H1 (cell line): ENCODE data around the gene COL27A1. TPM values are rescaled to one million over a fixed set of nuclear protein-coding genes. Genes with fewer than 3 reads are reported as not detected.

Experiments
- ATF3 ChIP-seq: IDR thresholded peaks from 2 replicates; pipeline ENCODE4 v1.6.1; 2011; ENCODE audit warnings: low read depth, mild to moderate bottlenecking, low read length; ENCODE audit not compliant: insufficient read depth
- CTCF ChIP-seq, 3 experiments: IDR thresholded peaks; 1 replicate in 2 of 3; 2 replicates in 1 of 3; pipeline versions ENCODE4 v1.5.1 to v1.6.1; 2011; ENCODE audit warnings: low read length in 3 of 3, mild to moderate bottlenecking in 3 of 3, inconsistent platforms in 2 of 3, low read depth in 1 of 3, moderate library complexity in 1 of 3; ENCODE audit not compliant: insufficient read depth in 1 of 3; ENCODE audit errors: control extremely low read depth in 1 of 3
- MAX ChIP-seq: IDR thresholded peaks from 2 replicates; pipeline ENCODE4 v1.6.1; 2012; ENCODE audit warnings: inconsistent platforms
- RAD21 ChIP-seq, 2 experiments: IDR thresholded peaks in 1 of 2; conservative IDR thresholded peaks in 1 of 2; 2 replicates each; pipeline ENCODE4 v1.6.1; 2011; ENCODE audit warnings: low read depth in 2 of 2, low read length in 2 of 2, improper control_type of control experiment in 1 of 2, inconsistent platforms in 1 of 2, mild to moderate bottlenecking in 1 of 2, moderate library complexity in 1 of 2
- RBBP5 ChIP-seq: IDR thresholded peaks from 2 replicates; pipeline ENCODE4 v1.7.1; 2012; ENCODE audit warnings: low read depth, mild to moderate bottlenecking, inconsistent platforms, low read length, moderate library complexity, borderline replicate concordance
- SIN3A ChIP-seq, 2 experiments: IDR thresholded peaks in 1 of 2; conservative IDR thresholded peaks in 1 of 2; 2 replicates each; pipeline ENCODE4 v1.6.1; 2011 to 2012; ENCODE audit warnings: low read length in 2 of 2, improper control_type of control experiment in 1 of 2, low read depth in 1 of 2, mild to moderate bottlenecking in 1 of 2
- TBP ChIP-seq: IDR thresholded peaks from 2 replicates; pipeline ENCODE4 v1.6.1; 2011; ENCODE audit warnings: low read depth, low read length, improper control_type of control experiment
- YY1 ChIP-seq: IDR thresholded peaks from 2 replicates; pipeline ENCODE4 v1.6.1; 2011; ENCODE audit warnings: low read depth, mild to moderate bottlenecking, low read length
- polyA plus RNA-seq, 7 experiments: library from polyadenylated mRNA; depleted of rRNA in 3 of 7; stranded (reverse) in 5 of 7; unstranded in 2 of 7; fragments of >200 nt in 5 of 7; fragments of 200-250 nt in 2 of 7; gene quantifications; 1 replicate in 5 of 7; 2 replicates in 1 of 7; 4 replicates in 1 of 7; pipeline versions ENCODE4 v1.2.1 to v1.2.3, GENCODE V29; 2011 to 2013; ENCODE audit warnings: missing spikeins in 2 of 7, mixed read lengths in 2 of 7
- total RNA-seq: library from RNA; stranded (reverse); fragmentation: NEBNext Ultra II Directional; extraction: Animal tissue kit (Norgen Biotek cat#: 25700); gene quantifications from 2 replicates; pipeline ENCODE4 v1.2.1, GENCODE V29; 2021

The COL27A1 gene
- total and polyA plus RNA-seq, 2 of the 8 experiments (the other 6 are each of a cell fraction or from before 2014, with no cell fraction given) = 15.1 to 22.8 TPM

- TF ChIP-seq YY1 = peak; percentile 71; the same call in 1 of the 2 replicates
- peak; percentile 48 for TF ChIP-seq MAX
- TF ChIP-seq TBP = no peak
- no peak for TF ChIP-seq SIN3A (conservative IDR thresholded peaks at IDR 0.05 in 1 of 2, IDR thresholded peaks at IDR 0.05 in 1 of 2; ENCODE audit: low read depth in 1 of 2, low read length in 2 of 2)
- no peak for TF ChIP-seq RBBP5
- TF ChIP-seq CTCF (IDR thresholded peaks at IDR 0.05; ENCODE audit: control extremely low read depth in 1 of 3, insufficient read depth in 1 of 3, low read depth in 1 of 3, low read length in 3 of 3) = peak in 2 of 3 experiments; percentile 36 to 51; a peak in 3 of 4 replicates
- no peak for TF ChIP-seq ATF3
- peak; percentile 31 to 55; a peak in 3 of 4 replicates for TF ChIP-seq RAD21 (IDR thresholded peaks at IDR 0.05 in 1 of 2, conservative IDR thresholded peaks at IDR 0.05 in 1 of 2; ENCODE audit: low read depth in 2 of 2, low read length in 2 of 2)
These were observed 1.4 kb upstream of the COL27A1 start (continued) for GRCh38 chr9:114153761-114154599.
